CD4-positive, alpha-beta T cell treated with Interleukin-4 for 1 hour (primary cell): ENCODE data around the gene DSC2.

Source experiments
- DNase-seq, 2 donors: peaks; one replicate each; pipeline ENCODE4 v3.0.0-alpha.2; 2020 to 2022

DSC2 gene

DNA sequence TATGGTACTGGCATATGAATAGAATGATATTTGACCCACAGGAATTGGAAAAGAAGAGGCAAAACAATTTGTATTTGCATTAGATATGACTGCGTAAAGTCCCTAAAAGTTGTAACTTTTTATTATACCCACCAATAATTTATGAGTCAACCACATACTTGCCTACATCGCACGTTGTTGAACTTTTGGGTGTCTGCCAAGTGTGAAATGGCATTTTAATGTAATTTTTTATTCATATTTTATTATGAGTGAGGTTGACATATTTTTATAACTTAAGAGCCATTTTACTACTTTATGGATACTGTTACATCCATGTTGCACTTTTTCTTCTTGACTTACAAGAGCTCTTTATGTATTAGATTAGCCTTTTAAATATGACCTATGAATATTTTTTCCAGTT lies 4.6 kb downstream of the DSC2 start:
- DNase-seq, result no peak

DNA sequence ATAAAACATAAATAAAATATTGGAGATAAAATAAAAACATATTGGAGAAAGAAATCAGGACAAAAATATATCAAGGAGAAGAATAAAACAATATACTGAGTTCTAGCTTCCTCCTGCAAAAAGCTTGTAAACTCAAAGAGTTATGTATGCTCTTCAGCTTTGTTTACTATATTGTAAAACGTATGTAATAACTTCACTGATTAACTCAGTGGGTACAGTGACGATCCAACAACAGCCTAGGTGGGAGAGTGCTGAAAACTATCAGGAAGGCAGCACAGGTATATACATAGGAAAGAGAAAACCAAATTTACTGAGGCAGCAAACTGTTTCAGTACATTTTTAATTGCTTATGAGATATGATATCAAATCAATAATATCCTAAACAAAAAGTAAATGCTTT lies 8.3 kb downstream of the DSC2 start:
- no peak for DNase-seq

DNA sequence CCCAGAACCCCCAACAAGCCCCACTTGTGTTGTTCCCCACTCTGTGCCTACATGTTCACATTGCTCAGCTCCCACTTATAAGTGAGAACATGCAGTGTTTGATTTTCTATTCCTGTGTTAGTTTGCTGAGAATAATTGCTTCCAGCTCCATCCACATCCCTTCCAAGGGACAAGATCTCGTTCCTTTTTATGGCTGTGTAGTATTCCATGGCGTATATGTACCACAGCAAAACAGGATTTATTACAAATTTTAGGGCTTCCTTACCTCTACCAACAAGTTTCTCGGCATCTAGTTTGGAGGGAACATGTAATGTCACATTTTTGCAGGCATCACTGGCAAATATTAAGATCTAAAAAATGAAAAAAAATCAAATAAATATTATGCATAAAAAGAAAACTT lies 8.9 kb downstream of the DSC2 start:
- DNase-seq, result no peak

DNA sequence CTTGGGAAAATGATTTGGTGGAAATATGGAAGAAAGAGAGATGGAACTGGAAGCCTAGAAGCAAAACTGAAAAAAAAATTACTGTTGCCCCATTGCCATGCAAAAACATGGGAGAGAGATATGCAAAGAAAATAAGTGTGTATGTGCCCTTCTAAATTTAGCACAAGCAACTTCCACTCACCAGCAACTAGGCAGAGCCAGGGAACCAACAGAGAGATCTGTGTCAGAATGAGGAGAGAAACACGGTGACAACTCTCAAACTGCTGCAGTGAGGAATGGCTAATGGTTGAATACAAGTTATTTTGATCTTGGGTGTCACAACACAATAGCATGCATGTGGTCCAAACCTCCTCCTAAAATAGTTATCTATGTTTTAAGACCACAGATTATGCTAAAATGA lies 10.9 kb downstream of the DSC2 start:
- DNase-seq, result no peak

DNA sequence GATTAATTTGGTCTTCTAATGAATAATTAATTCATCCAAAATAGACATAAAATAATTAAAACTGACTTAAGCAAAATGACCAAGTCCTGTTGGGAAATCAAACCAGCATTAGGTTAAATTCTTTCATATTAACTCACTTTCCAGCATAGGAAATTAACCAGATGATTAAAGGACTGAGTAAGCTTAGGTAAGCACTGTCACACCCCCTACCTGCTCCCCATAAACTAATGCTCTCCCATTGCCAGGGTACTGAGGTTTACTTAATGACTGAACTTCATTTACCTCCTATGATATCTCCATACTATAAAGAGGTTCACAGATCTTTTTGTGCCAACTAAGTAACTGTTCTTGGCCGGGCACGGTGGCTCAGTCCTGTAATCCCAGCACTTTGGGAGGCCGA lies 13.7 kb downstream of the DSC2 start:
- no peak for DNase-seq

DNA sequence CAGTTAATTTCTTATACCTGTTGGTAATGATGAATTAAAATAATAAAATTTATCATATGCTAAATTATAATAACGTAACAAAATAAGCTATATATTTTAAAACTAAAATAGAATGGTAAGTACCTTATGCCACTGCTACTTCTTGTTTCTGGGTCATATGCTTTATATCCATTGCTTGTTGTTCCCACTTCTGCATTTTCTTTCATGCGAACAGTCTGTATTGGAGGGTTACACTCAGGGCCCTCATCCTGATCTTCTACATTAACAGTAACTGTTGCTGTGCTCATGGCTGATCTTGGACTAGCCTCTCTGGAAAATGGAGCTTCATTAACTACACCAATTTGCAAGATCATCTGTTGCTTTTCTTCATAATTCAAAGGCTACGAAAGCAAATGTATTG lies 22.2 kb downstream of the DSC2 start:
- no peak for DNase-seq

DNA sequence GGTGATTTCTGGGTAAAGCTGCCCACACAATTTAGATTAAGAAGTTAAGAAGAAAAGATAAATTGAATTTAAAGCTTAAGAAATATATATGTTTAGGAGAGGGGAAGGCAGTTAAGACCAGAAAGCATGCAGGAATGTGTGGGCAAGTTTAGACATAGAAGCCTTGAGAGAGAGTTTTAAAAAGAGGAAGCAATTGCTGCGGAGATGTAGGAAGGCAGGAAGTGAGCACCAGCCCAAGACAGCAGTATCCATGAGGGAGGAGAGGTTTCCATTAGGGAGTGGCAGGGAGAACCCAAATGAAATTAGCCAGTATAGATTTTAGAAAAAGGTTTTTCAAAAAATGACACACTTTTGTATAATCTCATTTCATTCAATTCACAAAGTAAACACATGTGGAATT lies 24.3 kb downstream of the DSC2 start:
- DNase-seq, result no peak

DNA sequence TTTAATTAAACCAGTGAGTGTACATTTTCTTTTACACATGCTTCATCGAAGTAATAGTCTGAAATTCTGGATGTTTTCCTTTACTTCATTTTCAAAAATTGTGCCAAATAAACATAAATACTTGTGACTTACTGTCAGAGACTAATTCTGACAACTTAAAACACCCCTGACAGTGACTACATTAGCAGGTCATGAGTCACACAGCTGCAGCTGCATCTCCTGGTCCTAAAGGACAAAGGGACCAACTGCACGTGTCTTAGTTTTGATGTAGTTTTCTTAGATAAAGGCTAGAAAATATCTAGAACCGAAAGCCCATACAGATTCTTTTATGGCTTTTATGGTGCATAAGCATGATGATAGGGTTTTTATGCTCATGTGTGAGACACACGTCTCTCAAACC lies 30.0 kb downstream of the DSC2 start:
- no peak for DNase-seq

DNA sequence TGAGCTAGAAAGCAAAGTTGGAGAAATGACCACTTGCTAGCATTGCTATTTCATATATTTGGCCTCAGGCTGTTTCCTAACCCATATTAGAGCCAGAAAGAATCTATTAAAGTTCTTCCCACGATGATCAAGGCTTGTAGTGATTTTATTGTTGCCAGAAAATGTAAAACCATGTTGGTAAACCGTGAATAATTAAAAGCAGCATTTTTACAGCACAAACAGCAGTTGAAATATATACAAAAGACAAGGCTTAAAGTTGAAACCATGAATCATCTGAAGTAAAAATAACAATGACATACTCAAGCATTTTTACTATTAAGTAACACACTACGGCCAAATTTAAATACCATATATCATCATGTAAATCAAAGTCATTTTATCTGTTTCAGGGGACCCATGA lies 32.0 kb downstream of the DSC2 start:
- DNase-seq, result no peak

DNA sequence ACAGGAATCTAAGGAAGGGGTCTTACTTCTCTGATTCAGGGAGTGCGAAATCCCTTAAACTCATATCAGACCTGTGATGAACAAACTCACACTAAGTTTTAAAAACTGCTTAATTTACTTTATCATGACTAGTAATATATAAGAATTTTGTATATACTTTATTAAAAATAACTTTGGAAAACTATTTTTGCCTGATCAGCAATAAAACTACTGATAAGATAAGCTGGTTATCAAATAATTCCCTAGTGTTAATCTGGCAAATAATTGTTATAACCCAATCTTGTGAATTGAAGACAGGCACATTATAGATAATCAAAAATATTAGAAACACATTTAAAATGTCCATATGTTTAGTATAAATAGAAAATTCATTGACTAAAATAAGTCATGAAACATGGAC lies 36.0 kb downstream of the DSC2 start:
- DNase-seq, result no peak

DNA sequence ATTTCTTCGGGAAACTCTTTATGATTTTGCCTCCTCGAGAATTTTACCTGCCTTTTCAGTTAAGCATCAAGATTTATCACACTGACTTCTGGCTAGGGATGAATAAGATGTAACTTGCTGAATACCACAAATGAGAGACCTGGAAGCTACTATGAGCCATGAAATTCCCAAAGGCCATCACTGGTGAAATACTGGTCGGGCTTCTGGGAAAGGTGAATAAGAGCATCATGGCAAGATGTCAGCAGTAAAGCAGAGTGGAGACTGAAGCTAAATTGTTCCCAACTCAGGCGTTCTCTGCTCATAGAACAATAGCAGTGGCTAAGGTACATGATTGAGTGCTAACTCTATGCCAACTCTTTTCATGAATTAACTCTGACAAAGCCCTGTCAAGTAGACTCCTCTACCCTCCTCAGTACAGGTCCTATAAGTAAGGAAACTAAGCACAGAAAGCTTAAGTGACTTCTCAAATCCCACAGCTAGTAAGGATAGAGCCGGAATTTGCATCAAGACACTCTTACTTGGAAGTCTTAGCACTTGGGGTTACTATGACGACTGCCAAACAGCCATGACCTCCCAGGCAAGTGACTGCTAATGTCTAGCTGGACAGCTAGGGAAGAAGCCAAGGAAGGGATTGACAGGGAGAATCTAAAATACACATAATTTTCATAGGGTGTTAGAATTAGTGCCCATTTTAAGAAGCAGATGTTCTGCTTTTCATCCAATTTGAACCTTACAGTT lies 37.0 kb downstream of the DSC2 start:
- no peak for DNase-seq

DNA sequence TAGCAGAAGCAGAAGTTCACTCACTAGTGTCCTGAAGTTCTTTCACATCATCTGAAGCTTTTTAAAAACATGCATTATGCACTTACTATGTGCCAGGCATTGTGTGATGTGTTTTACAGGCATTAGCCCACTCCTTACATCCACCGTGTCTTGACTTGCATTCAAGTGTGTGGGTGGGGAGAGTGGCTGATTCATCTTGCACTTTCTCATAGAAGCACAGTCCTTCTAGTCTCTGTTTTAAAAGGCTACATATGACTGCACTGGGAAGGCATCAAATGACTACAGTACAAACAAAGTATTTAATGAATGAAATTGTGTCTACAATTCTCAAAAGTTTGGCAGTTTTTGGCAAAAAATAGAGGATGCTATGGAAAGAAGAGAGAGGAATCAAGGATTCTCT lies 38.1 kb downstream of the DSC2 start:
- DNase-seq, result no peak

DNA sequence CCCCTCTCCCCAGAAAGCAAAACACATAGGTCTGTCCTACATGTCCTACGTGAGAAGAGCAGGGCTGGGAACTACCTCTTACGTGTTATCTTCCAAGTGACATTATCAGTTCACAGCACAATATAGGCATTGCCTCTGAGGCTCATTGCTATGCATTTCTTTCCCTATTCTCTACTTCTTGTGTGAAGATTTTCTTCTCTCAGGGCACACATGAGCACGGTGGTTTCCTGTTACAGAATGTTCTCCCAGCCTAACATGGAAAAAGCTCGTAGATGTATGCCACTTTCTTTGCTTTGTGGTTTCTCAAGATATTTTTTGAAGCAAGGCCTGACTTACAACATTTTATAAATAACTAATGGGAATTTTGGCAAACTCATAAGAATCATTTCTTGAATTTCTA lies 40.3 kb downstream of the DSC2 start:
- DNase-seq, result no peak

DNA sequence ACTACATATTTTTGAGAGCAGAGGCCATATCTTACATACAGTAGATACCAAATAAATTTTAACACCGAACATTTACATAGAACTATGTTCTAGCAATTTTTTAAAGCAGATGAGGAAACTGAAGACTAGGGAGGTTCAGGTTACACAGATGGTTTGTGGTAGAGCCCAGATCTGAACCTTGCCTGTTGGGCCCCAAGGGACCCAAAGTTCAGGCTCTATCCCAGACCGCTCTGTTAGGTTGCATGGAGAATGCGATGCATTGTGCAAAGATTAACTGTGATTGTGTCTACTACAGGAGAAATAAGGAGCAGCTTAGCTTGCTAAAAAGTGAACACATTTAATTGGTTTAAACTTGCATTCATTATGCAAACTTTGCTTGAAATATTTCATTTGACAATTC lies 43.3 kb downstream of the DSC2 start:
- no peak for DNase-seq

DNA sequence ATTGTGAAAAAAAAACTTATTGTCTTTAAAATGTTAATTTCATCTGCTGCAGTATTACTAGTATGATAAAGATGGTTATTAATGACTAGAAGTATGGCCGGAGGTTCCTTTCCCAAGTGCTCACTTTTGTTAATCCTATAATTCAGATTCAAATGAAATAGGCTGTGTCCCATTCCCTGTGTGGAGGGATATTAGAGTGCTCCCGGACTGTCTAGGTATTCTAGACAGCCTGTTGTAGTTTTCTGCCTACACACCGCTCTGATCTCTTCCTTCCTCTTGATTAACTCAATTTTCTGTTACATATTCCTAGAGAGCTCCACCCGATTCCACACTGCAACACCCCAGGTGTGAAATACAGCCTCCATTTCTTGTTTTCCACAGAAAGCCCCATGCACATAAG lies 44.3 kb downstream of the DSC2 start:
- DNase-seq, result no peak

DNA sequence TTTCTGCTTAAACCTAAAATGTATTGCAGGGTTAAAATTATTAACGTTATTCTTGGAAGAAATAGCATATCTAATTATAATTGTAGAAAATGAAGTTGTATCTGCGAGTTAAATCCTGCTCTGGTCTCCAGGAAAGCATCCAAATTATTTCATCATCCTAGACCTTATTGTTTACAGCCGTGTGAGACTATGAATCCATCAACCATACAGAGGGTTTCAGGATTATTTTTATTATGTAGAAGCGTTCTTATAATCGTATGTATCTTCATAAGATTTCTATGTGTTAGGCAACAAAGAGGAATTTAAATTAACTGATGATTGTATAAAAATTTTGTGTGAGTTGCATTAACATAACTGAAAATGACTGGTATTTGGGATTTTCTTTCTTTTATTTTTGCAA lies 45.2 kb downstream of the DSC2 start:
- no peak for DNase-seq

DNA sequence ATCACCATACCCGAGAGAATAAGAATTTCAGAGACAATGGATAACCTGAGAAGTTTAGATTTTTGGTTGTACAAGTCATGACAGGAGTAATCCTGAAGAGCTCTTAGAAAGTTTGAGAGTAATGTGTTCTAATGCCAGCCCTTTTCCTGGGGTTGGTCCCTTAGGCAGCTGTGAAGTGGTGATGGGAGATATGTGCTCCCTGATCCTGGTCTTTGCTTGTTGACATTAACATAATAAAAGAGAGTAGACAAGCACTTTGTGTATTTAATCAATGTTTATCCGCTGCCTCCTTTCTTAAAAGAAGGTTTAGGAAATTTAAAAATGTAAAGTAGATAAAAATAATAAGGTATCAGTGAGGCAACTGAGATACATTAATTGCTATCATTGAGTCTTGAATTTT lies 45.9 kb downstream of the DSC2 start:
- DNase-seq, result no peak

DNA sequence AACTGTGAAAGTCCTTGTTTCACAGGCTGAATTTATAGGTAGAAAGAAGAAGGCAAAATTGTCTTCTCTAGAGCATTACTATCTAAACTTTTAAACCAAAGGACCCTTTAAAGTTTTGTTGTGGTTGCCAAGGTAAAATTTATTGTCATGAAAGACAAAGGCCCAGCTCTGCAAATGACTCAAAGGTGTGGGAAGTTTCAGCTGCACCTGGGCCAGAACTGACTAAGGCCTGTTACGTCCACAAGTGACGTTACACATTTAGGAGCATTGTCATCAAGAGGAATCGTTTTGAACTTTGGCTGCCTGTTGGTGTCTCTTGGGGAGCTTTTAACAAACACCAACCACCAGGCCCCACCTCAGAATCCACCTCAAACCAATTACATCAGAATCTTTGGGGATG lies 51.6 kb downstream of the DSC2 start:
- no peak for DNase-seq

DNA sequence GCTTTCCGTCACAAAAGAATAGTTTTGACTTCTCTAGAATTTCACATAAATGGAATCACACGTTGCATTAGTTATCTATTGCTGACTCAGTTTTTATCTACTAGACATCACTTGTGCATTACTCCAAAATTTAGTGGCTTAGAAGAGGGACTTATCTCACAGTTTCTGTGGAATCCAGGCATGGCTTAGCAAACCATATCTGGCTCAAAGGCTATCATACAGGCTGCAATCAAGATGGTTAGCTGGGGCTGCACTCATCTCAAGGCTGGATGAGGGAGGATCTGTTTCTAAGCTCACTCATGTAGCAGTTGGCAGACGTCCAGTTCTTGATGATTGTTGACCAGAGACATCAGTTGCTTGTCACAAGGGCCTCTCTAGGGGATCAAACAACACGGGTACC lies 53.0 kb downstream of the DSC2 start:
- no peak for DNase-seq

DNA sequence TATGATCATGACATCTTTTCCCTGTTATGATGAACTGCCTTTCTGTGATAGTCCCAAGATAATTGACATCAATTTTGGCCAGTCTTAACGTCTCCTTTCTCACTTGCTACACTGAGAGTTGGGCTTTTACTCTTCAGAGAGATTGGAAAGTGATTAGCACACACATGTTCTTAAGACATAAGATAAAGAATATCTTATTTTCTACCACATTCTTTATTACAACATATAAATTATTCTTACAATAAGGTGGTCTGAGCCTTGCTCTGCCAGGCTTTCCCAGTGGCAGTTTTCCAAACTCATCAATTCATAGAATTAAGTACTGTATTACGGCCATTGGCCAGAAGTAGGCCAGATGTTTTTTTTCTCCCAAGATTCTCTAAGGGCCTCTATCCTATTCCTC lies 54.0 kb downstream of the DSC2 start:
- no peak for DNase-seq

DNA sequence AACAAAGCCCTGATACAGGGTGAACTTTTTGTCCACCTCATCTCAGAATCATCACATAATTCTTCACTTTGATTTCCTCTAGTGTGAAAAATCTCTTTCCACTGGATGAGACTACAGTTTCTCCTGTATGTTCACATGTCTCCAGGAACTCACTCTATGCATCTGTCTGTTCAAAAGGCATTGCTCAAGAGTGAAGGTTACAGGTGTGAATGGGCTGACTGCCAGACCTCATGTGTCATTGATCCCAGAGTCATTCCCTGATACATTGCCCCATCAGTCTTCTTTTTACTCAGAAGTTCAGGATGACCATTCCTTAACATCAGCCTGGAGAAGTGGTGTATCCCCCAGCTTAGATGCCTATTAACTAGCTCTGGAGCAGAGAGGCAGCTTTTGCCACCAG lies 55.3 kb downstream of the DSC2 start:
- no peak for DNase-seq

DNA sequence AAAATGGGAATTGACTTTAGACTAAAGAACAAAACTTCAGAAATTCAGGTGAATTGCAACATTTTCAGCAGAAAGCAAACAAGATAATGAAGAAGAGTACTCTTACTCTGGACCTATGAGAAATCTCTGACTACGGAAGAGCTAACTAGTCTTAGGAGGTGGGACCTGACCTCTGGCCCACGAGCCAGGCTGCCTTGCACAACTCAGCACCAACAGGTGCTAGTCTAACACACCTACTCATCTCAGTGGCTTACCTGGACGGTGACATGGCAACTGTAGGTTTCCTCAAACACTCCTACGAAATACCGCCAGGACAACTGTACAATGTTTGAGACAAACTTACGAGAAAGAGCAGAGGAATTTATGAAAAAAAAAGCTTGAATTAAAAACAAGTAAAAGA lies 56.6 kb downstream of the DSC2 start:
- DNase-seq, result no peak

DNA sequence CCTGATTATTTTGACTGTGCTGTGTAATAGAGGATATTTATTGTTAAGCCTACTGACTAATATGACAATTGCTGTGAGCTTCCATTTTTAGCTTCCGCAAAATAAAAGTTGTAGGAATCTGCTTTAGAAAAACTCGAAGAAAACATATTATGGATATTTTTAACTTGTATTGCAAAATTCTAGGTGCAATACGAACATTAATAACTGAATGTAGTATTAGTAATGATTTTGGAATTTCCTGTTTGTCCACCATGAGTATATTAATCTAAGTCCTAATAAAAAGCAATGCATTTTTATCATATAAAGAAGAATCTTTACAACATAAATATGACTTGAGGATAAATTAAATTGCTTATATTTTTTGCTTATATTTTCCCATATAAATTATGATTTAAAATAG lies 57.3 kb downstream of the DSC2 start:
- no peak for DNase-seq

DNA sequence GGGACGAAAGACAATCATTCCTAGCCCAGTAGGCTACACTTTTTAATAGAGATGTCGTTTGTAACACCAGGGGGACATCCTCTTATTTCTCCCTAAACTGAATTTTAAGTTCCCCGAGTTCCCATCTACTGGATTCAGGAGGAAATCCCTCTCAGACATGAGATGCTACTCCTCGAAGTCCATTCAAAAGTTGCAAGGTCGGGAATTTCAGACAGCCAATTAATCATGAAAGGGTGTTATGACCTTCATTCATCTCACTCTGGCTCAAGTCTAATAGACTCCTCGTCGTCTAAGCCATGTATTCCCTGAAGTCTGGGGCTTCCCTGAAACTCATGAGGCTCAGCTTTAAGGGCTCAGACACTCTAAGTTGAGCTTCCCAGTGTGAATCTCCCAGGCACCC lies 58.5 kb downstream of the DSC2 start:
- no peak for DNase-seq

DNA sequence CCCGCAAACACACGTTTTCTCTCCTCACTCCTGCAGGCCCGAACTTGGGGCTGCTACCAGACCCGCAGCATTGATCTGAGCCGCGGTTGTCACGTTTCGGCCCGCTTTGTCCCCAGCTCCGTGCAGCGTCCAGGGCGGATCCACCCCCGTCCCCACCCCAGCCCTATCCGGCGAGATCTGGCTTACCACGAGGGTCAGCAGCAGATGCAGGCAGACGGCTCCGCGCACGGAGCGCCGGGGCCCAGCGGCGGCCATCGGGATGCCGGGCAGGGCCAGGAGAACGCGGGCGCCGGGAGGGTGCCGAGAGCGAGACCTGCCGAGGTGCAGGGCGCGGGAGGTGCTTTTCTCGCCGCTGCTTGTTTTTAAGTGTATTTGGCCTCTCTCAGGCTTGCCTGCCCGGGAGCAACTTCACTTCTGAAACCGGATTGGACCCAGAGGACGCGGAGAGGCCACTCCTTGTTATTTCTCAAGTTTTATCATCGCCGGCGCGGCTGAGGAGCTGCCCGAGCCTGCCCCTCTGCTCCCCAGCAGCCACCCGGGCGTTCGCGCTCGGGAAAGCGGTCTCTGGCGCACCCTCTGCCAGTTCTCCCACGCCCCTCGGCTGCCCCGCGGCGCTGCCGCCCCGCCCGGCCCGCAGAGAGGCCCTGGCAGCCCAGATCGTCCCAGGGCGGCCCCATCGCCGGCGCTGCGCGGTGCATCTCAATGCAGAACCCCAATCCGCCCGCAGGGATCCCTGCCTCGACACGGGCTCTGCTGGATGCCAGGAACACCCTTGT lies 59.6 kb downstream of the DSC2 start, which contains the start of gene DSC3:
TSS of gene DSC3 (minus strand) at position 337 of the 776 bp plus-strand sequence. CDS start at position 255, 82 bp downstream.
- no peak for DNase-seq
